ENCODE measurements around the gene GTPBP2.
A peak's percentile ranks its signal among the peaks of the same experiment; 100 is the strongest.
"Not testable (repeated sequence)": the region's sequence is repeated elsewhere in the genome, so short reads cannot be mapped to it uniquely, and the experiment has no call there.

Gene GTPBP2

DNA sequence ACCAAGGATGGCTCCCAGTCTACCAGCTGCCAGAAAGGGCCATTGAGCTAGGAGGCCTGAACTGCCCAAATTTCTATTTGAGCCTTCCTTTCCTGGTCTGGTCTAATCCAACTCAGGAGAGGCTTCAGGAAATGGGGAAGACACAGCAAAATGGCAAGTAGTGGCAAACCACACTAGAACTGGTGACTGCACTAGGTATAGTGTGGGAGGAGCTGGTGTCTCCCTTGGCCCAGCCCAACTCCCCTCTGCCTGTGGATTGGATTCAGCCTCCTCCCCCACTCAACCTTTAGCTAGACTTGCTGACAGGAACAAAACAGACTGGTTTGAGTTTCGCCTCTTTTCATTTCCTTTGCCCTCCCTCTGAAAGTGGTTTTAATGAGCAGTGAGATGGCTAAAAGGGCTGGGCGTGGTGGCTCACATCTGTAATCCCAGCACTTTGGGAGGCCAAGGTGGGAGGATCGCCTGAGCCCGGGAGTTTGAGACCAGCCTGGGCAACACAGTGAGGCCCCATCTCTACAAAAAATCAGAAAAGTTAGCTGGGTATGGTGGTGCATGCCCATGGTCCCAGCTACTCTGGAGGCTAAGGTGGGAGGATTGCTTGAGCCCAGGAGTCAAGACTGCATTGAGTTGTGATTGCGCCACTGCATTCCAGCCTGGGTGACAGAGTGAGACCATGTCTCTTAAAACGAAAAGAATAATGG, 41.0 kb upstream of the GTPBP2 start:
- Histone ChIP-seq H3K27ac (ENCODE audit: low read depth, low read length) (peak overlapping the region; percentile 57), H3K36me3 (ENCODE audit: insufficient read depth, low read length) (peaks cover 39% of the 10 kb centered on the region), H3K27me3 (ENCODE audit: control insufficient read depth in 1 of 2, insufficient read depth in 2 of 2, low read length in 2 of 2) (no peaks in the 10 kb centered on the region), H3K9me3 (ENCODE audit: low read length) (no peaks in the 10 kb centered on the region), H3K4me1 (ENCODE audit: insufficient read depth, low read length) (peaks cover 32% of the 10 kb centered on the region), H3K9ac (ENCODE audit: low read length) (no peak overlapping the region), H3K4me3 (ENCODE audit: low read depth in 1 of 2, low read length in 2 of 2) (no peak overlapping the region)

DNA sequence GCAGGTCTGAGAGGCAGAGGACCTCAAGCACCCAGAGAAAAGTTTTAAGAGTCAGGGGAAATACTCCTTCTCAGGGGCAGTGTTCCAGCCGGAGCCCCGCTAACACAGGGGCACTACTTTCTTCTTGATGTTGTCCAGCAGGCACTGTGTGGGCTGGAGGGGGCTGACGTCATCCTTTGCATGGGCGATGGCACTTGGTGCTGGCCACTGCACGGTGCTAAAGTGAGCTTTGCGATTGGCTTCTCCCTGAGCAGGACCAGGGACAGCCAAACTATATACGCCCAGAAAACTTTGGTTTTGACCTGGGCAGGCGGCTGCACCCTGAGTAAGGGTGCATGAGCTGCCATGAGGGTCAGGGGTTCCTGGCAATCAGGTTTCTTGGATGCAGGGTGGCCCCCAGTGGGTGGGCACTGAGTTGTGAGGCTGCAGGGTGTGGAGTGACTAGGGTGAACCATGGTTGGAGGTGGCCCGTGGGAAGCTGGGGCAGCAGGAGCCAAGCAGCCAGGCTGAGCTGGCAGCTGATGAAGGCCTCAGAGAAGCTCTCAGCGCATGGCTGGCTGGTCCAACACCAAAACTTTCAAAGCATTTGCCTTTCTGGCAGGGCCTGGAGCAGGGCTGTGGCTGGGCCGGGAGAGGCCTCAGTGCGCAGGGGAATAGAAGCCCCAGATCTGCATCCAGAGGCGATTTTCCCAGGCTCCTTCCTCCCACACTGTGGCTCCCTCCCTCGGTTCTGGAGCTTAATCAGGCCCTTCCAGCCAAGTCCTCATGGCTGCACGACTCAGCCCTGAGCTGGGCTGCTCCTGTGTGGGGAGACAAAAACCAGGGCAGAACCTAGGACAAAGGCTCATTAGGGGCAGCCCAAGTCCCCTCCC, 40.2 kb upstream of the GTPBP2 start:
- Histone ChIP-seq H3K4me1 (ENCODE audit: insufficient read depth, low read length) (peaks cover 32% of the 10 kb centered on the region), H3K4me3 (ENCODE audit: low read depth in 1 of 2, low read length in 2 of 2) (no peak overlapping the region), H3K9ac (ENCODE audit: low read length) (no peak overlapping the region), H3K9me3 (ENCODE audit: low read length) (no peaks in the 10 kb centered on the region), H3K27ac (ENCODE audit: low read depth, low read length) (peak overlapping the region; percentile 57), H3K36me3 (ENCODE audit: insufficient read depth, low read length) (peaks cover 31% of the 10 kb centered on the region), H3K27me3 (ENCODE audit: control insufficient read depth in 1 of 2, insufficient read depth in 2 of 2, low read length in 2 of 2) (no peaks in the 10 kb centered on the region)

DNA sequence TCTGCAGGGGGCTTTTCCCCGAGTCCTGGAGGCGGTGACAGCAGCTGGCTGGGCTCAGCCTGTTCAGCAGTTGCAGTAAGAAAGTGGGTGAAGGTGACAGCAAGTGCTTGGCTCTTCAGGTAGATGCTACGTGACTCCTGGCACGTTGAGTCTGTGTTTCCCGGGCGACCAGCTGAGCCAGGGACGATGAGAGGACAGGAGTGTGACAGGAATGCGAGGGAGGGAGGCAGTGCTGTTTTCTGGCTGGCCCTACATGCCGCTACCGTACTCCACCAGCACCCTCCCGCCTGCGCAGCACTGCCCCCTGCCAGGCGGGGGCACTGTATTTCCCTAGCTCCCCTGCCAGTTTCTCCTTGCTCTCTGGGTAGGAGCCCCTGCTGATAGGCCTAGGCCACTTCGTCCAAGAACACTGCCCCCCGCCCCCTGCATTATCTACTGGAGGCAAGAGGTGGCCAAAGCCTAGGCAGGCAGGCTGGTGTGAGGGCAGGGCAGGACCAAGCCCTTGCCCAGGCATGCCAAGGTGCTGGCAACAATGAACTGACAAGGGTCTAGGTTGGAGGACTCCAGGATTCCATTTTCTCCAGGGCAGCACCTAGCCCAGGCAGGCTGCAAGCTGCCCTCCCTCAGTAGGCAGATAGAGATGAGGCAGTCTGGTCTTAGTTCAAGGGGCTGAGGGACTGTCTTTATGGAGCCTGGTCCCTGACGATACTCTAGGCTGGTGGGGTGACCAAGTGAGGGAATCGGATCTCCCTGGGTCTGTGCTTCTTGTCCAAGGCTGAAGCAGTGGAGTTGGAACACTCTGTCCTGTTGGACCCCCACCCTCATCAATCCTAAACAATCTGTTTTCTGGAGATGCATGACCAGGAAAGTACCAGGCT, 39.3 kb upstream of the GTPBP2 start:
- H3K9ac ChIP-seq (ENCODE audit: low read length): no peak overlapping the region
- H3K4me3 ChIP-seq (ENCODE audit: low read depth in 1 of 2, low read length in 2 of 2): no peak overlapping the region
- H3K9me3 ChIP-seq (ENCODE audit: low read length): no peaks in the 10 kb centered on the region

DNA sequence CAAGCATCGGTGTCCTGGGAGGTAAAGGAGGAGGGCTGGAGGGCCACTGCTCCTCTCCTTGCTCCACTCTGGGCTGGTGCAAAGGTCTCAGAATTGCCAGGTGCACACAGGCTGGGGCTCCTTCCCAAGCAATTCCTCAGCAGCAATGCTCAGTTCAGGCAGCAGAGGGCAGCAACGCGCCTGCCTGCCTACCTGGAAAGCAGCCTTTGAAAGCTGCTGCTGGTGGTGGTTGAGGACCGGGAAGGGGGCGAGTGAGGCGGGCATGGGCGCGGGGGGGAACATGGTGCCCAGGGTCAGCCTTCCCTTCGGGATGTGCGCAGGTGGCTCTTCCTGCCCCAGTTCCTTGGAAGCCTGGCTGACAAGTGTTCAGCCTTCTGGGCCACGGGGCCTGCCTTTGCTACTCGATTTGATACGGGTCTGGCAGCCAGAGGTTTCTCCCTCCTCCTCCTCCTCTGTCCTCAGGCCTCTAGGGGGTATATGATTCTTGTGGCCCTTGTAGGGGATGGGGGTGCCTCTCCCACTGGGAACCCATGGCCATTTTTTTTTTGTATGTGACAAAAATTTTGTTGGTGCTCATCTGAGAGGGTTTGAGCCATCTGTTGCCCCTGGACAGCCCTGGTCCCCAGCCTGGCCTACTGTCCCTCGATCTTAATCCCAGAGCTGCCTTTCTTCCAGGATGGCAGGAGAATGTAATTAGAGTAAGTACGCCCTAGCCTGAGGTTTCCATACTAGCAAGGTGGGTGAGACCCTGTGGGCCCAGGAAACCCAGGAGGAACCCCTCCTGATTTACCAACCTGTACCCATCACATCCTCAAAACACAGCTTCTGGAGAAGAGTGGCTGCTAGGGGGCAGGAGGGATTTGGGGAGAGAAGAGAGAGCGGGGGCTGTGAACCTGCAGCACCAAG, 38.4 kb upstream of the GTPBP2 start:
- Histone ChIP-seq H3K4me3 (ENCODE audit: low read depth in 1 of 2, low read length in 2 of 2) (no peak overlapping the region), H3K9me3 (ENCODE audit: low read length) (no peaks in the 10 kb centered on the region), H3K27me3 (ENCODE audit: control insufficient read depth in 1 of 2, insufficient read depth in 2 of 2, low read length in 2 of 2) (no peaks in the 10 kb centered on the region), H3K9ac (ENCODE audit: low read length) (no peak overlapping the region), H3K27ac (ENCODE audit: low read depth, low read length) (no peak overlapping the region), H3K4me1 (ENCODE audit: insufficient read depth, low read length) (peaks cover 32% of the 10 kb centered on the region), H3K36me3 (ENCODE audit: insufficient read depth, low read length) (peaks cover 17% of the 10 kb centered on the region)

More for the DNA sequence above, 39.3 kb upstream of the GTPBP2 start:
- Histone ChIP-seq H3K36me3 (ENCODE audit: insufficient read depth, low read length) (peaks cover 22% of the 10 kb centered on the region), H3K27me3 (ENCODE audit: control insufficient read depth in 1 of 2, insufficient read depth in 2 of 2, low read length in 2 of 2) (no peaks in the 10 kb centered on the region), H3K27ac (ENCODE audit: low read depth, low read length) (peak overlapping the region; percentile 35), H3K4me1 (ENCODE audit: insufficient read depth, low read length) (peaks cover 32% of the 10 kb centered on the region)

DNA sequence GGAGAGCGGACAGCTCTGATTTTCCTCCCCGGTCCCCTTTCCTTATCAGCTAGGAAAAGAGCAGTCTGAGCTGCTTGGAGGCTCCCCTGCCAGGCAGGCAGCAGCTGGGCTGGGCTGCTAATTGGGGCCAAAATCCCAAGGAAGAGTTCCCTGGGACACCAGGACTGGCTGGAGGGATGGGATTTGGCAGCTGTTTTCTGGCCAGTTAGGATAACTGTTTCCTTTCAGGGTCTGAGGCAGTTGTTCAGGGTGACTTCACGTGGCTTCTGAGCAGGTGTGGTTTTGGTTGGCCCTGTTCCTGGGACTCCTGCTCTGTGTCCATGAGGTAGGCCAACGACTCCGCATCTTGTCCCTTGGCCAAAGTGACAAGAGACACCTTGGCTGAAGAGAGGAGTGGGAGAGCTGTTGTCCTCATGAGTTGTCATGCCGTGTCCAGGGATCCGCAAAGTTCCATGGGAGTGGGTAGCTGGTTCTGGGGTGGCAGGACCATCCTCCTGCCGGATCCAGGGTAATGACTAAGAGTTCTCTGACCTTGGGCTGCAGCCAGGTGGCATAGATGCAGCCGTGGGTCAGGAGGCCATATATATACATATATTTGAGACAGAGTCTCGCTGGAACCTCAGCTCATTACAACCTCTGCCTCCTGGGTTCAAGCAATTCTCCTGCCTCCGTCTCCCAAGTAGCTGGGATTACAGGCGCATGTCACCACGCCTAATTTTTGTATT, 37.3 kb upstream of the GTPBP2 start:
- no peak overlapping the region for H3K27ac ChIP-seq (ENCODE audit: low read depth, low read length)
- no peaks in the 10 kb centered on the region for H3K27me3 ChIP-seq (ENCODE audit: control insufficient read depth in 1 of 2, insufficient read depth in 2 of 2, low read length in 2 of 2)
- H3K9ac ChIP-seq (ENCODE audit: low read length): no peak overlapping the region
- no peaks in the 10 kb centered on the region for H3K9me3 ChIP-seq (ENCODE audit: low read length)
- no peak overlapping the region for H3K4me3 ChIP-seq (ENCODE audit: low read depth in 1 of 2, low read length in 2 of 2)
- H3K36me3 ChIP-seq (ENCODE audit: insufficient read depth, low read length): peaks cover 6% of the 10 kb centered on the region
- H3K4me1 ChIP-seq (ENCODE audit: insufficient read depth, low read length): peaks cover 32% of the 10 kb centered on the region

DNA sequence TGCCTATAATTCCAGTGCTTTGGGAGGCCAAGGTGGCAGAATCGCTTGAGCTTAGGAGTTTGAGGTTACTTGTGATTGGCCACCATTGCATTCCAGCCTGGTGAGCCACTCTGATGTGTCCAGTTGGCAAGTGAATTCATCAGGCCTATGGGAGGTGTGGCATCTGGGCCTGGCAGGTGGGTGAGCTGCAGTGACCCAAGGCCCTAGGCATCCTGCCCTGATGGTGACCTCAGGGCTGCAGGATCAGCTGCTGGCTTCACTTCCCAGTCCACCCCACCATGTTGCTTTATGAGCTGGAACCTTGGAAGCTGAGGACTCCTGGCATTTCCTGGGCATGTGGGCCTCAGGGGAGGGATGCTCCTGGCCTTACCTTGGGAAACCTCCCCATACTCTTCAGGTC, 36.3 kb upstream of the GTPBP2 start:
- Histone ChIP-seq H3K9ac (ENCODE audit: low read length) (no peak overlapping the region), H3K4me3 (ENCODE audit: low read depth in 1 of 2, low read length in 2 of 2) (no peak overlapping the region), H3K27me3 (ENCODE audit: control insufficient read depth in 1 of 2, insufficient read depth in 2 of 2, low read length in 2 of 2) (no peaks in the 10 kb centered on the region), H3K4me1 (ENCODE audit: insufficient read depth, low read length) (peaks cover 32% of the 10 kb centered on the region), H3K9me3 (ENCODE audit: low read length) (no peaks in the 10 kb centered on the region), H3K36me3 (ENCODE audit: insufficient read depth, low read length) (no peaks in the 10 kb centered on the region), H3K27ac (ENCODE audit: low read depth, low read length) (no peak overlapping the region)

DNA sequence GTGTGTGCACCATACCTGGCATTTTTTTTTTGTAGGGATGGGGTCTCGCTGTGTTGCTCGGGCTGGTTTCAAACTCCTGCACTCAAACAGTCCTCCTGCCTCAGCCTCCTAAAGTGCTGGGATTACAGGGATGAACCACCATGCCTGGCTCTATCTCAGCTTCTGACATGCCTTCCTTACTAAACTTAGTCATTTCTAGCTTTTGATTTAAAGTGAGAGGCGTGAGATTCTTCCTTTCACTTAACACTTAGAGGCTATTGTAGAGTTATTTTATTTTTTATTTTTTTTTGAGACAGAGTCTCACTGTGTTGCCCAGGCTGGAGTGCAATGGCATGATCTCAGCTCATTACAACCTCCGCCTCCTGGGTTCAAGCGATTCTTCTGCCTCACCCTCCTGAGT, 33.9 kb upstream of the GTPBP2 start:
- H3K4me1 ChIP-seq (ENCODE audit: insufficient read depth, low read length); H3K9me3 ChIP-seq (ENCODE audit: low read length); H3K4me3 ChIP-seq (ENCODE audit: low read depth in 1 of 2, low read length in 2 of 2); H3K27ac ChIP-seq (ENCODE audit: low read depth, low read length); H3K36me3 ChIP-seq (ENCODE audit: insufficient read depth, low read length); H3K9ac ChIP-seq (ENCODE audit: low read length); H3K27me3 ChIP-seq (ENCODE audit: control insufficient read depth in 1 of 2, insufficient read depth in 2 of 2, low read length in 2 of 2): not testable (repeated sequence)

DNA sequence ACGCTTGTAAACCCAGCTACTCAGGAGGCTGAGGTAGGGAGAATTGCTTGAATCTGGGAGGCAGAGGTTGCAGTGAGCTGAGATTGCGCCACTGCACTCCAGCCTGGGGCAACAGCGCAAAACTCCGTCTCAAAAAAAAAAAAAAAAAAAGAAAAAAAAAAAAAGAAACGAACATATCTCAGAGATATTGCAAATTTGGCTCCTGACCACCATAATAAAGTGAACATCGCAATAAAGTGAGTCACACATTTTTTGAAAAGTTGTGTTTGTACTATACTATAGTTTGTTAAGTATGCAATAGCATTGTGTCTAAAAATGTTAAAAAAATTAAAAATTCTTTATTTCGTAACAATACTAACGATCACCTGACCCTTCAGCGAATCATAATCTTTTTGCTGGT, 29.1 kb upstream of the GTPBP2 start:
- Histone ChIP-seq H3K4me3 (ENCODE audit: low read depth in 1 of 2, low read length in 2 of 2) (no peak overlapping the region), H3K9ac (ENCODE audit: low read length) (no peak overlapping the region), H3K27me3 (ENCODE audit: control insufficient read depth in 1 of 2, insufficient read depth in 2 of 2, low read length in 2 of 2) (no peaks in the 10 kb centered on the region), H3K27ac (ENCODE audit: low read depth, low read length) (no peak overlapping the region), H3K4me1 (ENCODE audit: insufficient read depth, low read length) (no peaks in the 10 kb centered on the region), H3K9me3 (ENCODE audit: low read length) (no peaks in the 10 kb centered on the region), H3K36me3 (ENCODE audit: insufficient read depth, low read length) (no peaks in the 10 kb centered on the region)

DNA sequence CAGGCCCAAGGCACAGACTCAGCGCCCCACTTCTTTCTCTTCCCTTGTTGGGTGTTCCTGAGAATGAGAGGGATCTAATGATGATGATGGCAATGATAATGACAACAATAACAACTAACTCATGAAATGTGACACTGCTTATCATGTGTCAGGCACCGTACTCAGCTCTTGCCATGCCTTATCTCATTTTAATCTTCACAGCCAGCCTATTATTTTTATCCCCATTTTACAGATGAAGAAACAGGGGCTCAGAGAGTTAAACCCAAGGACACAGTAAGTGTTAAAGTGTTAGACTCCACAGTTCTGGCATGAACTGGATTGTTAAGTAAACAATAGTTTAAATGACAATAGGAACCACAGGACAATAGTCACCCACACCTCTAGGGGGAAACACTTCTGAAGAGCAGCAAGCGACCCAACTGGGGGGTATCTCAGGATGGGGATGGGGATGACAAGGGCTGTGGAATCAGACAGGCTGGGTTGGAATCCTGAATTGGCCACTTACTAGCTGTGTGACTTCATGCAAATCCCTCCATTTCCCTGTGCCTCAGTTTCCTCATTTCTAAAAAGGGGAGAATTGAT, 28.2 kb upstream of the GTPBP2 start:
- H3K27ac ChIP-seq (ENCODE audit: low read depth, low read length): no peak overlapping the region
- no peaks in the 10 kb centered on the region for H3K9me3 ChIP-seq (ENCODE audit: low read length)
- H3K4me1 ChIP-seq (ENCODE audit: insufficient read depth, low read length): no peaks in the 10 kb centered on the region
- no peaks in the 10 kb centered on the region for H3K27me3 ChIP-seq (ENCODE audit: control insufficient read depth in 1 of 2, insufficient read depth in 2 of 2, low read length in 2 of 2)
- H3K36me3 ChIP-seq (ENCODE audit: insufficient read depth, low read length): no peaks in the 10 kb centered on the region
- H3K4me3 ChIP-seq (ENCODE audit: low read depth in 1 of 2, low read length in 2 of 2): no peak overlapping the region
- no peak overlapping the region for H3K9ac ChIP-seq (ENCODE audit: low read length)

DNA sequence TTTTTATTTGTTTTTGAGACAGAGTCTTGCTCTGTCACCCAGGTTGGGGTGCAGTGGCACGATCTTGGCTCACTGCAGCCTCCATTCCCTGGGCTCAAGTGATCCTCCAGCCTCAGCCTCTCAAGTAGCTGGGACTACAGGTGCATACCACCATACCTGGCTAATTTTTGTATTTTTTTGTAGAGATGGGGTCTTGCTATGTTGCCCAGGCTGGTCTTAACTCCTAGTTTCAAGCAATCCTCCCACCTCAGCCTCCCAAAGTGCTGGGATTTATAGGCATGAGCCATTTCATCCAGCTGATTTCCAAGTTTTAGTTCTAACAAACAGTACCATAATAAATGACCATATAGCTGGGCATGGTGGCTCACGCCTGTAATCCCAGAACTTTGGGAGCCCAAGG, 23.8 kb upstream of the GTPBP2 start:
- H3K4me1 ChIP-seq (ENCODE audit: insufficient read depth, low read length); H3K36me3 ChIP-seq (ENCODE audit: insufficient read depth, low read length); H3K27me3 ChIP-seq (ENCODE audit: control insufficient read depth in 1 of 2, insufficient read depth in 2 of 2, low read length in 2 of 2); H3K9ac ChIP-seq (ENCODE audit: low read length); H3K27ac ChIP-seq (ENCODE audit: low read depth, low read length); H3K4me3 ChIP-seq (ENCODE audit: low read depth in 1 of 2, low read length in 2 of 2); H3K9me3 ChIP-seq (ENCODE audit: low read length): not testable (repeated sequence)
